NCI-H82 treated with DMSO at 0.1 percent for 48 hours (cell line): ENCODE results near the gene TMEM272.
A peak's percentile ranks its signal among the peaks of the same experiment; 100 is the strongest.

Experiments used
- DNase-seq: peaks from one replicate; lab custom pipeline; 2025; ENCODE audit not compliant: unreplicated experiment; lab: John Stamatoyannopoulos, UW

TMEM272 gene

GRCh38 chr13:51856027-51856736, 11.2 kb upstream of the TMEM272 start:
- peak; percentile 45 for DNase-seq

DNA sequence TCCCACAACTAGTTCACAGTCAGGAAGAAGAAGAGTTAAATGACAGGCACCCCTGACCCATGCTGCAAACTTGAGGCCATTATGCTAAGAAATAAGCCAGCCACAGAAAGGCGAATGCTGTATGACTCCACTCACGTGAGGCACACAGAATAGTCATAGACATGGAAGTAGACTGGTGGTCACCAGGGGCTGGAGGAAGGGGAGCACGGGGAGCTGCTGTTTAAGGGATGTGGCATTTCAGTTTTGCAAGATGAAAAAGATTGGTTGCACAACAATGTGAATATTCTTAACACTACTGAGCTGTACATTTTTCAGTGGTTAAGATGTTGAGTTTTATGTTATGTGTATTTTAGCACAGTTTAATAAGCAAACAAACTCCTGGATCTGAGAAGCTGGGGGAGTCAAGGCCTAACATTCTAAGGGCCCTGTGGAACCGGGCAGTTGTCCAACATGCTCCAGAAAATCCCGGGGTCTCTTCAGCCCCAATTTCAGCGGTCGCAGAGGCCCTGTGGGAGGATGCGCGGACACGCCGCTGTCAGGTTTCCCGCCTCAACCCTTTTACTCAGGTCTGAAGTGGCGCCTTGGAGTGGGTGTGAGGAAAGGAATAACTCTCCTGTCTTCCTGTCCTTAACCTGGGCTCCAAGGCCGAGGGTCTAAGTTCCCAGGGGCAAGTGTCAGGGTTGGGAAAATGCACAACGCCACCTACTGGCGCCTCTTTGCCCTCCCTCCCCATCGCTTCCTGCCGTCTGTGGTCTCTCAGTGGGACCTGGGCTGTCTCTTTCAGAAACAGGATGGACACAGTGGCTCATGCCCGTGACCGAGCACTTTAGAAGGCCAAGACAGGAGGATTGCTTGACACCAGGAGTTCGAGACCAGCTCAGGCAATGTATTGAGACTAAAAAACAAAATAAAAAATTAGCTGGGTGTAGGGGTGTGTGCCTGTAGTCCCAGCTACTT, 4.4 kb upstream of the TMEM272 start:
- peak; percentile 29 for DNase-seq

DNA sequence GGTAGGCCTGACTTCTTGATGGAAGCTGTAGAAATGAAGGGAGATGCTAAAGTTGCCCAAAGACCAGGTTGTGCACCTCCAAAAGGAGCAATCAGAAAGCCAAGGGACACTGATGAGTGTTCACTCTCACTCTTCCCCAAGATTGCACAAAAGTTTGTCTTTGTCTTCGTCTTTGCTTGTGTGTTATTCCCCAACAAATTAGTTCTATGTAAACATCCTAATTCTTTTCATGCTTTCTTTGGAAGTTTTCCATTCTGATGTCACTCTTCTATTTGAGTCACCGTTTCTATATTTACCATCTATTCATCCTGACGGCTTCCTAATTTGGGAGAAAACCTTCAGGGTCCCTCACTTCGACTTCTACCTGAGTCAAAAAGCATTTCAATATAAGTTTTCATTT, 3.7 kb upstream of the TMEM272 start:
- DNase-seq = no peak

DNA sequence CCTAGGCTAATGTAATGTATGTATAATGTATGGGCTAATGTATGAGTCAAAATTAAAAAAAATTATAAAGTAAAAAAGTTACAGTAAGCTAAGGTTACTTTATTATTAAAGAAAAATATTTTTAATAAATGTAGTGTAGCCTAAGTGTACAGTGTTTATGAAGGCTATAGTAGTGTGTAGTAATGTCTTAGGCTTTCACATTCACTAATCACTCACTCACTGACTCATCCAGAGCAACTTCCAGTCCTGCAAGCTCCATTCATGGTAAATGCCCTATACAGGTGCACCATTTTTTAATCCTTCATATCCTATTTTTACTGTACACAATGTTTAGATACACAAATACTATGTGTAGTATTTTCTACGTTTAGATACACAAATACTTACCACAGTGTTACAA, 1.8 kb upstream of the TMEM272 start:
- DNase-seq = no peak

DNA sequence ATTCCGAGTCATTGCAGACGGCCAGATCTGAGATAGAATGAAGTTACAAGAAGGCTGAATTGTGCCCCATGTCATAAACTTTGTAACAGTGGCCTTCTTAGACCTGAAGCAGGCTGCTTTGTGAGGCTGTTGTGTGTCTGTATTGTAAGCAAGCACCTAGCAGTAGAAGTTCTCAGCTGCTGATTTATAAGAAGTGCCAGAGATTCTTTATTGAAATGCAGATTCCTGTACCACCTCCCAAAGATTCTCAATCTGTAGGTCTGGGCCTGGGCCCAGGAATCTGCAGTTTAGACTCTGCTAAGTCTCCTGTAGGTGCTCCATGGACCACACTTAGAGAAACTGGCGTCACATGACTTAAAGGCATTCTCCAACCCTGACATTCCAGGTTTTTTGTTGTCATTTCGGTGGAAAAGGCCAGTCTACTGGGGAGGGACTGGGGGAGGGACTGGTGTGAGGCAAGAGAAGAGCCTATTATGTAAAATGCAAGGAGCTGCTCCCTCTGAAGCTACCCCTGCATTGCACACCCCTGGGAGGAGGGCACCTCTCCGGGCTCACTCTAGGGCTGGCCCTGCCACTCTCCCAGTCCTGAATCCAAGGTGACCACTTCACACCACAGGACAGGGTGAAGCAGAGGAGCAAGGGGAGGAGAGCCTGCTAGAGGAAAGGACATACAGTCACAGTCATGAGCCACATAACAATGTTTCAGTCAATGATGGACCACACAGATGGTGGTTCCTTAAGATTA, 769 bp upstream of the TMEM272 start:
- no peak for DNase-seq

GRCh38 chr13:51843529-51843928, 1.4 kb downstream of the TMEM272 start:
- no peak for DNase-seq

DNA sequence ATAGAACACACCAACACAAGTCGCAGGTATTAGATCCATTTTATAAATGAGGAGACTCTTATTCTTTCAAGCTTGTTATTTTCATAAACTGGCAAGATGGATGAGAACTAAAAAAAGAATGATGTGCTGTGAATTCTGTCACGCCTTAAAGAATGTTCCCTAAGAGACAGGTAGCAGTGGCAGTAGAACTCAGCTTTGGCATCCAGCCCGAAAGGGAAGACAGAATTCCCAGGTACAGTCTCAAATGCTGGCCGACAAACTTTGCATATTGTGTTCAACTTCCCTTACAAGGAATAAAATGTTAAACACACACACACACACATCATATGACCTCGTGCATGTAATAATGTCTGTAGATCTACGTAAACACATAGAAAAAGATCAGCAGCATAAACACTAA, 3.2 kb downstream of the TMEM272 start:
- DNase-seq = no peak

DNA sequence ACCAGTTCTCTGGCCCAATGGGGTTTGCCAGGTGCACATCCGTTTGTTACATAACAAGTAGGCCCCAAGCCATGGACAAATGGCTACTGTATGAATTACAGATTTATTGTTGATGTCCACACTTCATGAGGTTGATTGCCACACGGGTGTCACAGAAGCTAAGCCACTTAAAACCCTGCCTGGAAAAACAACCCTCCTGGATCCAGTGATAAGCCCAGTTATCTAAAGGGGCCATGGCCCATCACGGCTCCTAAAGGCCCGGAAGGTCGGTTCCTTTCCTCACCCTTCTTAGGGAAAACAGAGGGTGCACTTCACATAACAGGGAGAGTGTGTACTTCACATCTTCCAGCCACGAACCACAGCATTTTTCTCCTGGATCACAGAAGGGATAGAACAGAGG, 4.1 kb downstream of the TMEM272 start:
- DNase-seq = no peak

- DNase-seq = no peak
Measured at GRCh38 chr13:51839711-51840540, 5.1 kb downstream of the TMEM272 start.

- DNase-seq = no peak
Measured at GRCh38 chr13:51838240-51838846, 6.6 kb downstream of the TMEM272 start.

DNA sequence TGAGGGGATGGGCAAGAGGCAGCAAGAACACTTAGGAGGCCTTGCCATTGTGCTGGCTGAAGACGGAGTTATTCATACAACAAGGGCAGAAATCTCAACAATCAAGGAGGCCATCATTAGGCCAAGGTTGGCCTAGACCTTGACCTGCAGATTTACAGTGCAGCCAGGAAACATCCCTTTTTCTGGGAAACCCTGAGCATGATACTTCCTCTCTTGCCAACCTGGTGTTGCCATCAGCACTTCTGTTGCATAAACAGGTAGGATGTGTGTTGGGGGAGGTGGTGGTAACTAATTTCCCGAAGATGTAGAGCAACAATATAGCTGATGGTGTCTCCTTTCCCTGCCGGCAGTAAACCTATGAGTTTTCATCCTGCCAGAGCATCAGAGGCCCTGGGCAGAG, 8.0 kb downstream of the TMEM272 start:
- no peak for DNase-seq

GRCh38 chr13:51834581-51835171, 10.3 kb downstream of the TMEM272 start:
- no peak for DNase-seq

DNA sequence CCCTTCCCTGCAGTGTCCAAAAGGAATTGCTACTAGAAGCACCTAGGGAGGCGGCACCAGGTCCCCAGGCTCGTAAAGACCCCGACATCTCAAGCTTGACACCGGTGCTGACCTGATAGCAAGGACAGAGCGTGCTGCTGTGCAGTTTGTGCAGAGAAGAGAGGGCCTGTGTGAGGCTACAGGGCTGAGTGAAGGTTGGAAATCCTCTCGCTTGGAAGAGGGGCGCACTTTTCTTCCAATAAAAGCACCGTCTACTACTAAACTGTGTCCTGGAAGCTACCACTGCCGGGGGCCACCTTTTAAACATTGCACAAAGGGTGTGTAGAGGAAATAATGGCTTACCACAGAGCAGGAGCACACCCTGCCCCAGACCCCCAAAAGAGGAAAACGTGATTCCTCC, 11.0 kb downstream of the TMEM272 start:
- DNase-seq = no peak

DNA sequence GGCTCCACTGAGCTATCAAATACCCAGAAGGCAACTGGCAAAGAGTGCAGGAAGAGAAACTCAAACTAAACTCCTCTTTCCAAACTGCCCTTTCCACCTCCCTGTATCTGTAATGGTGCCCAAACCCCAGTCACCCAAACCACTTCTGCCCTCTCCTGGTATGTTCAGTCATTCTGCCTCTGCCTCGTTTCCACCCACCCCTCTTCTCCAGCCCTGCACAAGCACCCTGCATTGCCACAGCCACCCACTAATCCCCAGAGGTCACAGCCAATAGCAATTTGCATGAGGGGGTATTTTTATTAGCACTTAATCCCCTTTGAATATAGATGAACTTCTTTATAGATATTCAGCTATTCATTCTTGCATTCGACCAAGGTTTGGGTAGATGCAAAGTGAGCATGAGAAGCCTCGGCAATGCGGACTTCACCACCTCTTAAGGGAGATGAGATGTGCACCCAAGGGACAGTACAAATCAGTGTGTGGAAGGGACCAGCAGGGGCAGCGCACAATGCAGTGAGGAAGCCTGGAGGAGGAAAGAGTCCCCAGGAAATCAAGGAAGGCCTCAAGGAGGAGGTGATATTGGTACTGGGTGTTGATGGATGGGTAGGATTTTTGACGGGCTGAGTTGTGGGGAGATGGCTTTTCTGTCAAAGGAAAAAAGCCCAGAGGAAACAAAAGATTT, 12.4 kb downstream of the TMEM272 start:
- peak; percentile 32 for DNase-seq

GRCh38 chr13:51831519-51831918, 13.5 kb downstream of the TMEM272 start:
- DNase-seq = no peak

GRCh38 chr13:51829568-51829899, 15.4 kb downstream of the TMEM272 start:
- DNase-seq = peak; percentile 18

DNA sequence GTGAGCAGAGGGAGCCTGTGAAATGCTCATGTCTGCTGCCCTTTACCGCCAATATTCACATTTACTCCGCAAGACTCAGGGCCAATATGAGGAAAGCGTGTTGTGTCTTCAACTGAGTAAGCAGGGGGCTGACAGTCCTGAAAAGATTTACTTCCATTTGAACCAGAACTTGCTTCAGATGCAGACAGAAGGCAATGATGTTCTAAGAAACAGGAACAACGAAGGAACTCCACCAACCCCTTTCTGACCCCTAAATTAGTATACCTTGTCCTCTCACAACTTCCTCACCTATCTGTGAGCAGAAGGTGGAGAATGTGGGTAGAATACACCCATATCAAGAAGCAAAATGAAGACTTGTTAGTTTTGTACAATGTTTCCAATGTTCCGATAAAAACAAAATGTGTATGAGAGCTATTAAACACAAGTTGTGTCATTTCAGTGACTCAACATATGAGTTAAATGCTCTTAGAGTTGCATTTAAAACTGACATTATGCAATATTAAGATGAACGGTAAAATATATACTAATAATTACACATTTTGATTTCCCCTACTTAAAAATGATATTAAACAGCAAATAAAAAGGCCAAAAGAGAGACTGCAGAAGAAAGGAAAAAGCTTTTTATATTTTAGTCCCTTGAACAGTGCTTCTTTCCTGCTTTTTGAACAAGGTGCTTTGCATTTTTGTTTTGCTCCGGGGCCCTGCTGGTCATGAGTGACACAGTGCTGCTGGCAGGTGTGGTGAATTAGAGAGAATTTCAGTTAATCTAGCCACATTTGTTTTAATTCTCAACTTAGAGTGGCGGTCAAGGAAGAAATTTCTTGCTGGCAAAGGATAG, 16.0 kb downstream of the TMEM272 start:
- no peak for DNase-seq

DNA sequence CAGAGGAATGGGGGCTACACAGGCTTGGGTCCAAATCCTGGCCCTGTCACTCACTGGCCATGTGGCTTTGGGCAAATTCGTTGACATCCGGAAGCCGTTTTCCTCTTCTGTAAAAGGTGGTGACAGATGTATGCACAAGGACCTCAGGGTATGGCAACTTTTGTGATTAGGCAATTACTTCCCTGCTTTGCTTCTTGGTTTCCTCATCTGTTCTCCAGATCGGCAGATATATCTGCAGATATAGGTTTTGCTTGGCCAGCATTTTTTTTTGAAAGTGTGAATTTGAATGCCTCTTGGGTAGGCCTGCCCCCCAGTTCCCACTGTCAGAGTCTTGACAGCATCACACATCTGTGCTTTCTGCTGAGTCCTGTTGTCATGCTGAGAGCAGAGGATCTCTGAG, 17.7 kb downstream of the TMEM272 start:
- no peak for DNase-seq

- DNase-seq = no peak
Measured at GRCh38 chr13:51826606-51827005, 18.4 kb downstream of the TMEM272 start.
